K562 (cell line): ENCODE data around the gene COQ8A. TPM values are rescaled to one million over a fixed set of nuclear protein-coding genes. Genes with fewer than 3 reads are reported as not detected.

Experiments used
- ATAC-seq: fragments of 200-7000 bp; cut with Tn5 transposase; 3 replicates; pipeline ENCODE4 v1.9.1; 2020; ENCODE audit warnings: moderate library complexity
- BruUV-seq: library from RNA; stranded (reverse); fragments of 400-500 nt; replicated peaks from 2 replicates; lab custom pipeline; 2021; lab: Mats Ljungman, UMichigan
- CTCF ChIA-PET: fragments of 300-600 bp; formaldehyde crosslinking; extraction: SDS; loops from one replicate; lab custom pipeline; 2021; ENCODE audit warnings: low intra/inter-chr PET ratio; lab: Yijun Ruan, JAX
- POLR2A ChIA-PET: fragments of 300-600, 350-650 bp; sonication (Branson Sonifier 250); formaldehyde crosslinking; extraction: SDS; loops from one replicate; lab custom pipeline; 2021; ENCODE audit warnings: antibody characterized with exemption, inconsistent platforms; lab: Yijun Ruan, JAX
- DNase-seq, 4 experiments: peaks; one replicate each; pipeline versions ENCODE4 v3.0.0 to v3.0.0-alpha.2; 2011 to 2018; ENCODE audit warnings: low spot score in 3 of 4, mixed read lengths in 3 of 4; ENCODE audit errors: extremely low read depth in 1 of 4
- FAIRE-seq: peaks from 2 replicates; lab custom pipeline; 2011; peaks lifted over from hg19 to GRCh38; lab: Jason Lieb, UNC
- H2AFZ ChIP-seq: 2 replicates; pipeline ENCODE4 v1.6.0; 2011; ENCODE audit warnings: low read depth, low read length, control low read depth, inconsistent platforms
- H3K27ac ChIP-seq: fragments of 200-600 bp; 3 replicates; pipeline ENCODE4 v1.8.0; 2011; ENCODE audit warnings: low read depth, mild to moderate bottlenecking, control low read depth, inconsistent platforms, low read length, moderate library complexity, mixed read lengths; ENCODE audit errors: extremely low read depth
- H3K27me3 ChIP-seq, 2 experiments: fragments of 300-600 bp in 1 of 2; 2 replicates in 1 of 2; 3 replicates in 1 of 2; pipeline versions ENCODE4 v1.6.0 to v1.8.0; 2011; ENCODE audit warnings: inconsistent platforms in 2 of 2, low read length in 2 of 2, mild to moderate bottlenecking in 1 of 2, mixed read lengths in 1 of 2, moderate library complexity in 1 of 2; ENCODE audit not compliant: control insufficient read depth in 2 of 2, insufficient read depth in 2 of 2
- H3K36me3 ChIP-seq: fragments of 300-600 bp; 3 replicates; pipeline ENCODE4 v1.8.0; 2011; ENCODE audit warnings: mild to moderate bottlenecking, low read length, inconsistent platforms; ENCODE audit not compliant: control insufficient read depth, insufficient read depth
- H3K4me1 ChIP-seq, 2 experiments: fragments of 200-600 bp in 1 of 2; replicated peaks in 1 of 2; 2 replicates in 1 of 2; 3 replicates in 1 of 2; pipeline versions ENCODE4 v1.5.1 to v1.8.0; 2011; ENCODE audit warnings: inconsistent platforms in 2 of 2, low read length in 2 of 2, mild to moderate bottlenecking in 1 of 2, mixed read lengths in 1 of 2, moderate library complexity in 1 of 2; ENCODE audit not compliant: control insufficient read depth in 2 of 2, insufficient read depth in 2 of 2
- H3K4me2 ChIP-seq: 2 replicates; pipeline ENCODE4 v1.6.1; 2011; ENCODE audit warnings: low read length, control low read depth, inconsistent platforms, mixed read lengths; ENCODE audit not compliant: insufficient read depth
- H3K4me3 ChIP-seq: fragments of 200-600 bp; sonication (generic), shearing (Covaris generic); 2 replicates; pipeline ENCODE4 v1.5.1; 2016; ENCODE audit warnings: control low read depth, inconsistent platforms
- H3K79me2 ChIP-seq: fragments of 200-600 bp; 3 replicates; pipeline ENCODE4 v1.8.0; 2011; ENCODE audit warnings: low read length, inconsistent platforms; ENCODE audit not compliant: control insufficient read depth, insufficient read depth
- H3K9ac ChIP-seq, 2 experiments: 2 replicates each; pipeline versions ENCODE4 v1.6.0 to v1.6.1; 2011; ENCODE audit warnings: low read depth in 2 of 2, low read length in 2 of 2, control low read depth in 1 of 2, inconsistent platforms in 1 of 2, mild to moderate bottlenecking in 1 of 2, mixed read lengths in 1 of 2; ENCODE audit not compliant: insufficient read depth in 1 of 2
- H3K9me1 ChIP-seq: one replicate; pipeline ENCODE4 v1.6.0; 2011; ENCODE audit warnings: inconsistent platforms, mild to moderate bottlenecking, low read length, moderate library complexity; ENCODE audit not compliant: control insufficient read depth, insufficient read depth
- H3K9me3 ChIP-seq: replicated peaks from 2 replicates; pipeline ENCODE4 v1.5.1; 2011; ENCODE audit warnings: low read depth, low read length, inconsistent platforms; ENCODE audit not compliant: control insufficient read depth, insufficient read depth
- H4K20me1 ChIP-seq: replicated peaks from 2 replicates; pipeline ENCODE4 v1.6.1; 2011; ENCODE audit warnings: low read length, inconsistent platforms, mixed read lengths; ENCODE audit not compliant: control insufficient read depth, insufficient read depth
- DIDO1 ChIP-seq: fragments of 450-650 bp; IDR thresholded peaks from 2 replicates; pipeline ENCODE4 v1.6.1; 2016; ENCODE audit warnings: low read depth, missing biosample characterization, missing genetic modification characterization
- GTF2E2 ChIP-seq: fragments of 200-800 bp; sonication (Bioruptor generic); IDR thresholded peaks from 2 replicates; pipeline ENCODE4 v1.6.1; 2016; ENCODE audit warnings: missing genetic modification characterization, missing compliant biosample characterization
- HLTF ChIP-seq: fragments of 450-650 bp; IDR thresholded peaks from 2 replicates; pipeline ENCODE4 v1.6.1; 2016
- HOXB6 ChIP-seq: fragments of 250-450 bp; sonication (Bioruptor Pico); IDR thresholded peaks from 2 replicates; pipeline ENCODE4 v1.5.1; 2022; ENCODE audit warnings: mild to moderate bottlenecking, borderline replicate concordance
- KHSRP ChIP-seq: fragments of 450-650 bp; IDR thresholded peaks from 2 replicates; pipeline ENCODE4 v1.6.1; 2017
- MBD2 ChIP-seq: sonication (generic); IDR thresholded peaks from 2 replicates; pipeline ENCODE4 v1.6.1; 2016; ENCODE audit warnings: low read depth, borderline replicate concordance
- RBM17 ChIP-seq: fragments of 200-400 bp; formaldehyde crosslinking; IDR thresholded peaks from 2 replicates; pipeline ENCODE4 v1.6.1; 2017; ENCODE audit warnings: low read depth, mild to moderate bottlenecking, low read length, borderline replicate concordance
- TRIM24 ChIP-seq, 2 experiments: fragments of 450-650 bp; IDR thresholded peaks; 2 replicates each; pipeline ENCODE4 v1.6.1; 2016
- ZNF253 ChIP-seq: fragments of 250-450 bp; sonication (Bioruptor Pico); conservative IDR thresholded peaks from 2 replicates; pipeline ENCODE4 v1.6.1; 2021; ENCODE audit warnings: mild to moderate bottlenecking
- ZNF408 ChIP-seq: fragments of 250-450 bp; sonication (Bioruptor Pico); IDR thresholded peaks from 2 replicates; pipeline ENCODE4 v1.4.0; 2020; ENCODE audit warnings: low read depth, mild to moderate bottlenecking, moderate library complexity
- ZNF699 ChIP-seq: fragments of 250-450 bp; sonication (Bioruptor Pico); IDR thresholded peaks from 2 replicates; pipeline ENCODE4 v1.8.0; 2021; ENCODE audit warnings: mild to moderate bottlenecking, moderate library complexity; ENCODE audit not compliant: insufficient replicate concordance
- ZNF780A ChIP-seq: fragments of 250-450 bp; sonication (Bioruptor Pico); IDR thresholded peaks from 2 replicates; pipeline ENCODE4 v1.5.0; 2021; ENCODE audit warnings: mild to moderate bottlenecking
- WGBS: fragments of 100-300 bp; shearing (Covaris generic); methylation state at CpG from one replicate; pipeline ENCODE4 v1.1.6; 2016; ENCODE audit warnings: low coverage, mixed read lengths; ENCODE audit not compliant: insufficient coverage; ENCODE audit errors: missing lambda C conversion rate; 5-methylcytosine and 5-hydroxymethylcytosine counted together
- in situ Hi-C: fragments of 300-500 bp; cut with MboI; formaldehyde crosslinking; loops from 4 replicates; pipeline ENCODE4 v1.15.0; 2018; ENCODE audit warnings: inconsistent platforms, mixed read lengths
- intact Hi-C: fragments of 100-400 bp; cut with micrococcal nuclease; formaldehyde crosslinking; loops from 2 replicates; pipeline ENCODE4 v1.14.2; 2022
- polyA plus RNA-seq, 8 experiments: library from polyadenylated mRNA; depleted of rRNA in 4 of 8; stranded (reverse) in 5 of 8; unstranded in 3 of 8; fragments of >200 nt; fragmentation: Nextera tagmentation in 2 of 8; fragmentation: Illumina TruSeq in 1 of 8; extraction: Ambion mirVana in 2 of 8; extraction: Trizol in 1 of 8; gene quantifications; 2 replicates each; pipeline versions ENCODE4 v1.2.1 to v1.2.3, GENCODE V29; 2011 to 2014; ENCODE audit warnings: inconsistent platforms in 1 of 8, missing spikeins in 1 of 8
- total RNA-seq, 7 experiments: library from RNA; depleted of rRNA in 6 of 7; stranded (reverse); fragments of >200 nt in 6 of 7; fragmentation: Illumina TruSeq in 2 of 7; extraction: Trizol in 2 of 7; gene quantifications; 2 replicates each; pipeline versions ENCODE4 v1.2.1 to v1.2.3, GENCODE V29; 2011 to 2021; ENCODE audit warnings: low replicate concordance in 1 of 7
- TF ChIP-seq, protein P1 (sequence below): fragments of 250-450 bp; sonication (Bioruptor Pico); IDR thresholded peaks from 2 replicates; pipeline ENCODE4 v1.4.0; 2020; ENCODE audit warnings: mild to moderate bottlenecking, moderate library complexity
- TF ChIP-seq, protein P2 (sequence below): fragments of 250-450 bp; sonication (Bioruptor Pico); IDR thresholded peaks from 2 replicates; pipeline ENCODE4 v1.4.0; 2020; ENCODE audit warnings: mild to moderate bottlenecking, moderate library complexity, borderline replicate concordance

COQ8A gene
- total and polyA plus RNA-seq, 9 of the 15 experiments (the other 6 are each of a cell fraction or from before 2014, with no cell fraction given) = 2.6 to 54.3 (median 32.4) TPM

DNA sequence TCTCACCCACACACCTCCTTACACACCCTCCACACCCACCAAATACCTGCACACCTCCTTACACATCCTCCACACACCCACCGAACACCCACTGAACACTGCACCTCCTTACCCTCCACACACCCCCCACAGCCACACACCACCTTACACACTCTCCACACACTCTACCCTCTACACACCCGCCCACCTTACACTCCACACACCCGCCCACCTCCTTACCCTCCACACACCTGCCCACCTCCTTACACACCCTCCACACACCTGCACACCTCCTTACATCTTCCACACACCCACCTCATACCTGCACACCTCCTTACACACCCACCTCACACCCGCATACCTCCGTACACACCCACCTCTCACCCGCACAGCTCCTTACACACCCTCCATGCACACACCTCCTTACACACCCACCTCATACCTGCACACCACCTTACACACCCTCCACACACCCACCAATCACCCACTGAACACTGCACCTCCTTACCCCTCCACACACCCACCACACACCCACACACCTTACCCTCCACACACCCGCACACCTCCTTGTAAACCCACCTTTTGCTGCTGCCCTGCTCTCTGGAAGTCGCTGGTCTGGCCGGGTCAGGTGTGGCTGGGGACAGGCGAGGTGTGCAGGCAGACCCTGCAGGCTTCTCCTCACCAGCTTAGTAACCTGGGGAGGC lies 38.5 kb downstream of the COQ8A start:
- TF ChIP-seq GTF2E2 (tag) (no peak), RBM17 (no peak), HLTF (no peak), KHSRP (no peak), MBD2 (no peak), TRIM24 (IDR thresholded peaks at IDR 0.05) (no peak), ZNF780A (CRISPR knock-in tag) (no peak), ZNF699 (no peak), ZNF408 (CRISPR knock-in tag) (no peak), ZNF253 (CRISPR knock-in tag) (no peak), HOXB6 (CRISPR knock-in tag) (no peak), DIDO1 (tag) (no peak)
- TF ChIP-seq, protein P1, sequence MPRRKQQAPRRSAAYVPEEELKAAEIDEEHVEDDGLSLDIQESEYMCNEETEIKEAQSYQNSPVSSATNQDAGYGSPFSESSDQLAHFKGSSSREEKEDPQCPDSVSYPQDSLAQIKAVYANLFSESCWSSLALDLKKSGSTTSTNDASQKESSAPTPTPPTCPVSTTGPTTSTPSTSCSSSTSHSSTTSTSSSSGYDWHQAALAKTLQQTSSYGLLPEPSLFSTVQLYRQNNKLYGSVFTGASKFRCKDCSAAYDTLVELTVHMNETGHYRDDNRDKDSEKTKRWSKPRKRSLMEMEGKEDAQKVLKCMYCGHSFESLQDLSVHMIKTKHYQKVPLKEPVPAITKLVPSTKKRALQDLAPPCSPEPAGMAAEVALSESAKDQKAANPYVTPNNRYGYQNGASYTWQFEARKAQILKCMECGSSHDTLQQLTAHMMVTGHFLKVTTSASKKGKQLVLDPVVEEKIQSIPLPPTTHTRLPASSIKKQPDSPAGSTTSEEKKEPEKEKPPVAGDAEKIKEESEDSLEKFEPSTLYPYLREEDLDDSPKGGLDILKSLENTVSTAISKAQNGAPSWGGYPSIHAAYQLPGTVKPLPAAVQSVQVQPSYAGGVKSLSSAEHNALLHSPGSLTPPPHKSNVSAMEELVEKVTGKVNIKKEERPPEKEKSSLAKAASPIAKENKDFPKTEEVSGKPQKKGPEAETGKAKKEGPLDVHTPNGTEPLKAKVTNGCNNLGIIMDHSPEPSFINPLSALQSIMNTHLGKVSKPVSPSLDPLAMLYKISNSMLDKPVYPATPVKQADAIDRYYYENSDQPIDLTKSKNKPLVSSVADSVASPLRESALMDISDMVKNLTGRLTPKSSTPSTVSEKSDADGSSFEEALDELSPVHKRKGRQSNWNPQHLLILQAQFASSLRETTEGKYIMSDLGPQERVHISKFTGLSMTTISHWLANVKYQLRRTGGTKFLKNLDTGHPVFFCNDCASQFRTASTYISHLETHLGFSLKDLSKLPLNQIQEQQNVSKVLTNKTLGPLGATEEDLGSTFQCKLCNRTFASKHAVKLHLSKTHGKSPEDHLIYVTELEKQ = no peak
- TF ChIP-seq, protein P2, sequence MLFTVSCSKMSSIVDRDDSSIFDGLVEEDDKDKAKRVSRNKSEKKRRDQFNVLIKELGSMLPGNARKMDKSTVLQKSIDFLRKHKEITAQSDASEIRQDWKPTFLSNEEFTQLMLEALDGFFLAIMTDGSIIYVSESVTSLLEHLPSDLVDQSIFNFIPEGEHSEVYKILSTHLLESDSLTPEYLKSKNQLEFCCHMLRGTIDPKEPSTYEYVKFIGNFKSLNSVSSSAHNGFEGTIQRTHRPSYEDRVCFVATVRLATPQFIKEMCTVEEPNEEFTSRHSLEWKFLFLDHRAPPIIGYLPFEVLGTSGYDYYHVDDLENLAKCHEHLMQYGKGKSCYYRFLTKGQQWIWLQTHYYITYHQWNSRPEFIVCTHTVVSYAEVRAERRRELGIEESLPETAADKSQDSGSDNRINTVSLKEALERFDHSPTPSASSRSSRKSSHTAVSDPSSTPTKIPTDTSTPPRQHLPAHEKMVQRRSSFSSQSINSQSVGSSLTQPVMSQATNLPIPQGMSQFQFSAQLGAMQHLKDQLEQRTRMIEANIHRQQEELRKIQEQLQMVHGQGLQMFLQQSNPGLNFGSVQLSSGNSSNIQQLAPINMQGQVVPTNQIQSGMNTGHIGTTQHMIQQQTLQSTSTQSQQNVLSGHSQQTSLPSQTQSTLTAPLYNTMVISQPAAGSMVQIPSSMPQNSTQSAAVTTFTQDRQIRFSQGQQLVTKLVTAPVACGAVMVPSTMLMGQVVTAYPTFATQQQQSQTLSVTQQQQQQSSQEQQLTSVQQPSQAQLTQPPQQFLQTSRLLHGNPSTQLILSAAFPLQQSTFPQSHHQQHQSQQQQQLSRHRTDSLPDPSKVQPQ (CRISPR knock-in tag) = no peak
- TF ChIP-seq, all 486 proteins: peak for 0
- H3K9me3 ChIP-seq = no peaks in the 10 kb centered on the region
- CTCF ChIA-PET = no interaction called here
- no peak overlapping the region for H3K4me2 ChIP-seq
- H3K79me2 ChIP-seq = no peaks in the 10 kb centered on the region
- WGBS = 92% methylated on average over 5 of the region's 10 CpGs
- POLR2A ChIA-PET = interaction anchor here (1.7 kb wide), 1 partner anchor 12 kb away, joined by 6 read pairs; no protein-coding TSS in a partner anchor
- FAIRE-seq = no peak
- DNase-seq = no peak
- no peak for ATAC-seq
- H2AFZ ChIP-seq = no peak overlapping the region
- in situ Hi-C loops = no loop called here
- peaks cover 11% of the 10 kb centered on the region; the same call in 1 of the 3 replicates for H3K36me3 ChIP-seq
- peaks cover 0 to 34% of the 10 kb centered on the region in 2 experiments; a peak in 1 of 5 replicates for H3K4me1 ChIP-seq
- no peak overlapping the region for H3K4me3 ChIP-seq
- no TSS peak for BruUV-seq
- H3K9ac ChIP-seq = no peak overlapping the region
- H4K20me1 ChIP-seq = no peaks in the 10 kb centered on the region; the same call in 1 of the 2 replicates
- peaks cover 4% of the 10 kb centered on the region for H3K9me1 ChIP-seq
- no peaks in the 10 kb centered on the region for H3K27me3 ChIP-seq
- no peak overlapping the region for H3K27ac ChIP-seq
- intact Hi-C loops = no loop called here
